GM19328 (cell line): ENCODE results near the gene NKD2.
A peak's percentile ranks its signal among the peaks of the same experiment; 100 is the strongest.
"Not testable (repeated sequence)": the region's sequence is repeated elsewhere in the genome, so short reads cannot be mapped to it uniquely, and the experiment has no call there.

Experiments
- ATAC-seq: cut with Tn5 transposase; IDR thresholded peaks from one replicate; pipeline ENCODE4 v1.9.1; 2021; ENCODE audit warnings: mild to moderate bottlenecking, moderate library complexity; ENCODE audit not compliant: unreplicated experiment

The NKD2 gene, protein sequence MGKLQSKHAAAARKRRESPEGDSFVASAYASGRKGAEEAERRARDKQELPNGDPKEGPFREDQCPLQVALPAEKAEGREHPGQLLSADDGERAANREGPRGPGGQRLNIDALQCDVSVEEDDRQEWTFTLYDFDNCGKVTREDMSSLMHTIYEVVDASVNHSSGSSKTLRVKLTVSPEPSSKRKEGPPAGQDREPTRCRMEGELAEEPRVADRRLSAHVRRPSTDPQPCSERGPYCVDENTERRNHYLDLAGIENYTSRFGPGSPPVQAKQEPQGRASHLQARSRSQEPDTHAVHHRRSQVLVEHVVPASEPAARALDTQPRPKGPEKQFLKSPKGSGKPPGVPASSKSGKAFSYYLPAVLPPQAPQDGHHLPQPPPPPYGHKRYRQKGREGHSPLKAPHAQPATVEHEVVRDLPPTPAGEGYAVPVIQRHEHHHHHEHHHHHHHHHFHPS

DNA sequence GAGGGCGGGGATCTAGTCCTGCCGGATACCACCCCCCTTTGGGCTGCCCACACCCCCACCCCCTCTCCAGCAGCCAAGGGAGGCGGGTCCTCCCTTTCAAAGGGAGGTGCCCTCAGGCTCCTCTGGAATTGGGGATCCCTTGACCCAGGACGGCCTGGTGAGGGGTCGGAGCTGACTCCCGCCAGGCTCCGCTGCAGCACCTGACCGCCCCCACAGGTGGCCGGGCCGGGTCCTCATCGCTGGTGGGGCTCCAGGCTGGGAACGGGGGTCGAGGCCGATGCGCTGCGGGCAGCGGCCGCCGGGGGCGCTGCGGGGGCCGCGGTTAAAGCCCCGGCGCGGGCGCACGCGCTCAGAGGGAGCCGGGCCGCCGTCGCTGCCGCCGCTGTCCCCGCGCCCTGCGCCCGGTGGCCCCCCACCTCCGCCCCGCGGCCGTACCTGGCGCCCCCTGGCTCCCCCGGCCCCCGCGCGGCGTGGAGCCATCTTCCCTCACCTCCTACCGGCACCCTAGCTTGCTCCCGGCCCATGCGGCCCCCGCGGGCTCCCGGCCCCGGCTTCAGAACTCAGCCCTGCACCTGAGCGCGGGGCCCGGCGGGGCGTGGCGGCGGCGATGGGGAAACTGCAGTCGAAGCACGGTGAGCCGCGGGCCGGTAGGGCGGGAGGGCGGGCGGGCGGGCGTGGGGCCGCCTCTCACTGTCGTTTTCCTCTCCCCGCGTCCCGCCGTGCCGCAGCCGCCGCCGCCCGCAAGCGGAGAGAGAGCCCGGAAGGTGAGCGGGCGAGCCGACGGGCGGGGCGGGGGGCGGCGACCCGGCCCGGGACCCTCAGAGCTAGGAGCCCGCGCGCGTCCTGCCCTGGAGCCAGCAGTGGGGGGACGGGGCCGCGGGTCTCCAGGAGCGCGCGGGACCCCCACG is at the start of gene NKD2:
NKD2 (plus strand) TSS at position 352 of the 908 bp plus-strand sequence; CDS start at position 608, 256 bp downstream.
- ATAC-seq: no peak

DNA sequence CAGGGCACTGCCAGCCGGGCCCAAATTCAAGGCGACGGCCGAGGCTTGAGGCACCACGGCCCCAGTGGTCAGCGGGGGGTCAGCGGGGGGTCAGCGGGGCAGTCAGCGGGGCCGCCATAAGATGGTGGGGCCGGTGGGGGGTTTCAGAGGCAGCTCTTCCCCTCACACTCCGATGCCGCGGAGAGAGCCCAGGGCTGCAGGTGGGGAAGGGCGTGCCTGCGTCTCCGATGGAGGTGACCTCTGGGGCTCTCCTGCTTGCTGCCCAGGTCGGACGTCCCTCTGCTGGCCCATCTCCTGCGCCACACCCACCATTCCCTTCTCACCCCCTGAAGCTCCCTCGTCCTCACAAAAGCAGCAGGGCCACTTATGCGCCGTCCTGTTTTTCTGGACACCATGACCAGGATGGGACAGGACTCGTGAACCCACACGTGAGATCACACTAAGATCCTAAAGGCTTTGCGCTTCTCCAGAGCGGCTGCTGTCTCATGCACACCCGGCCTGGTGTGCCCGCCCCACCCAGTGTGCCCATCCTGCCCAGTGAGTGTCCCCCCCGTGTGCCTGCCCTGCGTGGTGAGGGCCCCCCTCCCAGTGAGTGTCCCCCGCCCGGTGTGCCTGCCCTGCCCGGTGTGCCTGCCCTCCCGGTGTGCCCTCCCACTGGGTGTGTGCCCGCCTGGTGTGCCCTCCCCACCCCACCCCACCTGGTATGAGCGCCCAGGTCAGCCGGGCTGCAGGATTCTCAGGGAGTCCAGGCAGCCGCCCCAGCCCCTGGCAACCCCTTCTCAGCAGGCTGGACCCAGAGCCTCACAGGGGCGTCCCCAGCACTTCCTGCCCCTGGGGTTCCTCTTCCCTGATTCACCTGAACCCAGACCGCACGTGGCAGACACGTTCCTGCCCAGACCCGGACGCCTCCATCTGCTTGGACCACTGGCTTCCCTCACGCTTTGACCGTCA is 48.7 kb upstream of the NKD2 start:
- ATAC-seq: no peak

DNA sequence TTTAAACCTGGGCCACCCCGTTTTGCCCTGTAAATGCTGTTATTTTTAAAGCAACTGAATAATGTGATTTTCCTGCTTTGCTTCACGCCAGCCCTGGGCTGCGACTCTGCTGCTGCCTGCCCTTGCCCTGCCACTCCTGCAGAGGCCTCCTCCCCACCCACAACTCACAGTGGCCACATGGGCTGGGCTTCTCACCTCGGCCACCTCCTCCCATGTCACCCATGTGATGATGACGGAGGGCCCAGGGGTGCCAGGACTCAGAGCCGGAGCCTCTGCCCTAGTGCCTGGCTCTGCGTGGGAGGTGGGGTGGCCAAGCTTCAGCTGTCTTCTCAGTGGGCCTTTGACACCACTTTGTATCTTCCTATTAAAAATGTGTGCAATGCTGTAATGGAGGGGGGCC is 48.1 kb upstream of the NKD2 start:
- ATAC-seq: no peak

DNA sequence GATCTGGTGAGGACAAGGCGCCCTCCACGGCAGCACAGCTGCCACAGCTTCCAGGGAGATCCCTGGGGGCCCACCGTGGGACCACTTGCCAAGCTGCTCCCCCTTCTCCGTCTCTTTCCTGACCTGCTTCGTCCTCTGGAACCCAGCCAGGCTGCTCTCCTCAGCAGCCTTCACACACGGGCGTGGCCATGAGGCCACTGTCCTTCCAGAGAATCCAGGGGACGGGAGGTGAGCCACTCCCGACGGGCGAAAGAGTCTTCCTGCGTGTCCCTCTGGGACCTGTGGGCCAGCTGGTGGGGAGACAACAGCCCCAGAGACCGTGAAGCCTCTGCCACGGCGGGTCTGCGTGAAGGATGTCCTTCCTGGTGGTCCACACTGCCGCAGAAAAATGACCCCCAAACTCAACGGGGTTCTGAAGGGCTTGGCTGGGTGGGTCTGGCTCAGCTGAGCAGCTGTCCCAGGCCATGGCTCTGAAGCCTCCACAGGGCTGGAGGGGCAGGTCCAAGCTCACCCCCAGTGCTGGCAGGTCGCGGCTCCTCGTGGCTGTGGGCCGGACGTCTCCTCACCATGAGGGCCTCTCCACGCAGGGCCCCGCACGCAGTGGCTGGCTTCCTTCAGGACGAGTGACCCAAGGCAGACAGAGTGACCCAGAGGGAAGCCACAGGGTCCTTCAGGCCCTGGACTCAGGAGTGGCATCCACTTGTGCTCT is 47.4 kb upstream of the NKD2 start:
- ATAC-seq: no peak

DNA sequence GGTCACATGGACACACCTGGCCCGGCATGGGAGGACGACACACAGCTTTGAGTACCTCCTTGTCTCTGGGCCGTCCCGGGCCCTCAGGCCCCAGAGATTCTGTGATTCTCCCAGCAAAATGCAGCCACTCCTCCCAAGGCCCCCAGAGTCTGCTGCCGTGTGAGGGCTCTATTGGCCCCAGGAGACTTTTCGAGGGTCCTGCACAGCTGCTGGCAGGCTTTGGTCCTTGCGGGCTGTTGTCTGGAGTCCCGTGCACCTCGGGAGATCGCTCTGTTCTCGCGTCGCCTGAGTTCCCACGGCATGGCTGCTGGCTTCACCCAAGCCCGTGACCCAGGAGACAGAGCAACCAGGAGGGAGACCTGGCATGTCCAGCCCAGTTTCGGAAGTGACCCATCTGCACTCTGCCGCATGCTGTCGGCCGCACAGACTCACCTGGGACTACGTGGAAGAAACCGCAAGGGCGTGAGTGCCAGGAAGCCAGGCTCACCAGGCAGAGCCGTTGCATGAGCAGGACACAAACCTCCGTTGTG is 46.8 kb upstream of the NKD2 start:
- ATAC-seq: no peak

DNA sequence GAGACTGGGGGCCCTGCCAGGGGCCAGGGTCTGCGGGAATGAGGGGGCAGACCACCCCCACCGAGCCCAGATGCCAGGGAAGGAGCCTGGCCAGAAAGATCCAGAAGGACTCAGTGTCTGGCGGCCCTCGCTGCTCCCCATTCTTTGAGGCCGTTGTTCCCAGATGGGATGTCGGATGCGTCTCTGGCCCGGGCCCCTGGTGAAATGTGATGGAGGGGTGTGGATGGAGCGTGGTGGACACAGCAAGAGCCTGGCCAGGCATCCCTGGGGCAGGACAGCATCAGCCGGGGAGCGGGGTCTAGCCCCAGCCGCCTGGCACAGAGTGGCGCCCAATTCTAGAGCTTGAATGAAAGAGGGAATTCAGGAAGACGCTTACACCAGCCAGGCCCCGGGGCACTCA is 46.2 kb upstream of the NKD2 start:
- ATAC-seq: no peak

DNA sequence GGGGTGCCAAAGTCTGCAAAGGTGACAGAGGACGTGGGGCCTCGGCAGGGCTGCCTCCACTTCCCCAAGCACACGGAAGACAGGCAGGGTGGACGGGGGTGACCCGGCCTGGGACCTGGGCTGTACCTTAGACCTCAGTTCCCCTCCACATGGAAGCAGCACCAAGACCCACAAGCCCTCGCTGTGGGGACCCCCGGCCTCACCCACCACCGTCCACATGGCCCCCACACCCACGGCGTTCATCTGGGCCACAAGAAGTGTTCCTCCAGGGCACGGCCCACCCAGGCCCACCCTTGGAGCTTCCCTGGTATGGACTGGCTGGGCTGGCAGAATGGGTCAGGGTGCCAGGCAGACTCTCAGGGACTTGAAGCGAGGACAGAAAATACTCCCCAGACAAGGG is 45.8 kb upstream of the NKD2 start:
- ATAC-seq: no peak

DNA sequence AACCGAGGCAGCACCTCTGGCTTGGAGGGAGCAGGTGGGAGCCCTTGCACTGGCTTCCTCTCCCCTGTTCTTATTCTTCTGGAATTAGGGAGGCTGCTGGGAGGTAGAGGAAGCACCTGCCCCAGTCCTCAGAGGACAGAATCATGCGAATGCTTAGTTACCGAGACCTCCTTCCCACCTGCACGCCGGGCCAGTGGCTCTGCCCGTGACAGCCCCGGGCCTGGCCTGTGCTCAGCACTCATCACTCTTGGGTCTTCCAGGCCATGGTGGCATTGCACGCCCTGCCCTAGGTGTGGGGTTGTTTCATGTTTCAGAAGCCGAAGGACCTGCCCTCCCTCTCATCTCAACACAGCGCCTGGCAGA is 45.3 kb upstream of the NKD2 start:
- no peak for ATAC-seq

DNA sequence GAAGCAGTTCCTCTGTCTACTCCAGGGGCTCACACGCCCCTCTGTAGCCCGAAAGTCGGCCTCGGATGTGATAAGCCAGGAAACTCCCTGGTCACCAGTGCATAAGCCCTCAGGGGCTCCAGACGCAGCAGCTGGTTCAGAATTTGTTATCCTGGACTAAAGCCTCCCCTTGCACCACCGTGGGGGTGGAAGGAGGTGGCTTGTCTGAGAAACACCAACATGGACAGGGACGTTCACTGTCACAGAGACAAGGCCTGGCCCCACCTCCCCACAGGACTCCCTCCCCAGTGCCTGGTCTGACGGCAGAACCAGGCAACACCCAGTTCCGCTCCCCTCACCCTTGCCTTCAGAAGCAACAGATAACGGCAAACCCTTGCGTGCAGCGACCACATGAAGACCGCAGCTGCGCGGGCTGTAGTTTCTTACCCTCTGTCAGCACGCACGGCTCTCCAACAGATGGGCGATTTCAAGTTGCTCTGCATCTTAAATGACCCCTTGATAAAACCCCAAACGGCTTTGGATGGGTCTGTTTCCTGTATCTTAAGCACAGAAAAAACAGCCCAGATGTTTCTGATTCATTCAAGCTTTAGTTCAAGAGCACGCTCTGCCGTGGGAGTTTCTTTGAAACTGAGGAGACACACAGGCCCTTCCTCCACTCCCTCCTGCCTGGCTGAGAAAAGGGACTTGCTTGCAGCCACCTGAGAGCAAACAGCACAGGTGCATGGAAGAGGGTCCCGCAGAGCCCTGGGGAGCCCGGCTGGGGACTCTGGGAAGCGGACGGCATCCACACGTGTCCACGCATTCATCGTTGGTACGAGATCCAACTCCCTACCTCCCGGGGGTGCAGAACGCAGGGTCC is 44.7 kb upstream of the NKD2 start:
- peak; percentile 63 for ATAC-seq

DNA sequence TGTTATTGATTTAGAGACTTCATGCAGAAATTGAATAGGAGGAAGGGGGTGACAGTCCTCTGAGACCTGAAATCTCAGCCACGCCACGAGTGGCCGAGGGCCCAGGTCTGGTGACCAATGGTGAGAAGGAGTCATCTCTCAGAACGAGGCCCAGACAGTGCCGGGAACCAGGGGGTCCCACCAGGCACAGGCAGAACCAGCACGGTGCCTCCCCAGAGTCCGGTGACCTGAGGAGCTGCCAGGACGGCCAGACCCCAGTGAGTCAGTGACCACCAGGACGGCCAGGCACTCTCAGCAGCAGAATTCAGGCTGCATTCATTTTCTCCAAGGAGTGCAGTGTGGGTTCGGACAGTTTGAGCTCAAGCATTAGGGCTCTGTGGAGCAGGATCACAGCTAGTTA is 43.8 kb upstream of the NKD2 start:
- ATAC-seq: no peak

DNA sequence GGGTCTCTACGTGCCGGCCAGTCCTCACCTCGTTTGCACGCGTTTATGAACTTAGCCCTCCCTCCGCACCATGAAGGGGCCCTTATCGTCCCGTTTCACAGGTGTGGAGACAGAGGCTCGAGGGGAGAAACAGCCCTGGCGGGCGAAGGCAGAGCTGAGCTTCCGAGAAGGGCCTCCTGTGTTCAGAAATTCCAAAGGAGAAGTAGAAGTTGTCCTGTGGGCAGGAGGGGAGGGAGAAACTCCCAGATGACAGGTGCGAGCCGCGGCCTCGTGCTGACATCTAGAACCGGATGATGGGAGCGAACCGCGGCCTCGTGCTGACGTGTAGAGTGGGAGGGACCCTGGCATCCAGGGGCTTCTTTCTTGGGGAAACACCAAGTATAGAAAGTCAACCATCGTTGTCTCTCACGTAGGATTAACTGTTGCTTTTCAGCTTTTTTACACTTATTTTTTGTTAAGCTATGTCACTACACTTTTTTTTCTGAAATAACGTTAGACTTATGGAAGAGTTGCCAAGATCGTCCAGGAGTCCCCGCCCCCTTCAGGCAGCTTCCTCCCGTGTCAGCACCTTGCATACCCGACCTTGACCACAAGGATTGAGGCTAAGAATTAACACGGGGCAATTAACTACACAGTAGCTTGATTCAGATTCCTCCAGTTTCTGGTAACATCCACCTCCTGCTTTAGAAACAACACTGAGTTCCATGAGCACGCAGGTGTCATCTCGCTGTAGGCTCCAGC is 42.8 kb upstream of the NKD2 start:
- no peak for ATAC-seq

DNA sequence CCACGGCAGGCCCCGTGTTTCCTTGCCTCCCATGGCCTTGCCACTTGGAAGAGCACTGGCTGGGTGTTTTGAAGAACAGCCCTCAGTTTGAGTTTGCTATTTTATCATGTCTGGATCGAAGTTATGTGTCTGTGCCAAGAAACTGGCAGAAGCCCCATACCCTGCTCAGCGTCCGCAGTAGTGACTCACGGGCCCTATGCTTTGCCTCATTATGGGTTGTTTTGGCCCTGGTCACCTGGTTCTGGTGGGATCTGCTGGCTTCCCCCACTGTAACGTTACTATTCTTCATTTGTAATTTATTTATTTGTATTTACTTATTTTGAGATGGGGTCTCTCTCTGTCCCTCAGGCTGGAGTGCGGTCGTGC is 42.3 kb upstream of the NKD2 start:
- no peak for ATAC-seq

DNA sequence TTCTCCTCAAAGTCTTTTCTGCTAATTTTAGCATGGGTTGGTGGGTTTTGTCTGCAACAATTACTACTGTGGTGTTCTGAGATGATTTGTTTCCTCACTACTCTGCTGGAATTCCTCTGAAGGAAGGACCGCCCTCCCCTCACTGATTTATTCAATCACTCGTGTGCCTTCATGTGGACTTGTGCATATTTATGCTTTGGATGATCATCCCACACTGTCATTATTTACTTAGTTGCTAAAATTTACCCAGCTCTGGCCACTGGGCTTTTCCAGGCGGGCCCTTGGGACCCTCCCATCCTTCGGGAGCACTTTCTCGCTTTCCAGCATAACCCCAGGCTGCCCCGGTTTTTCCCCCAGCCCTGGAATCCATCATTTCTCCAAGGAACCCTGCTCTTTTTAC is 41.7 kb upstream of the NKD2 start:
- ATAC-seq: no peak

DNA sequence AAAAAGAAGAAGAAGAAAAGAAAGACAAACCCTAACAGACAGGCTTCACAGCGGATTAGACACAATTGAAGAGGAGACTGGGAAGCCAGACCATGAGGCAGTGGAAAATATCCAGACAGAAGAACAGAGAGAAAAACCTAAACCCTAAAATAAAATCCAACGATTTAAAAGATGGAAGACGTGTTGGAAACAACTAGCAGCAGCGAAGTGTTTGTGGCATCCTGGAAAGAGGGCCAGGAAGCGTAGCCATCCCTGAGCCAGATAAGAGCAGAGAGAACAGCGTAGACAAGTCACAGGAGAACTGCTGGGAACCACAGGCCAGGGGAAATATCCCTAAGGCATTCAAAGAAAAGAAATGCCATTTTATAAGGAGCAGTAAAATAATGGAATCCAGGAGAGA is 39.7 kb upstream of the NKD2 start:
- ATAC-seq: no peak

DNA sequence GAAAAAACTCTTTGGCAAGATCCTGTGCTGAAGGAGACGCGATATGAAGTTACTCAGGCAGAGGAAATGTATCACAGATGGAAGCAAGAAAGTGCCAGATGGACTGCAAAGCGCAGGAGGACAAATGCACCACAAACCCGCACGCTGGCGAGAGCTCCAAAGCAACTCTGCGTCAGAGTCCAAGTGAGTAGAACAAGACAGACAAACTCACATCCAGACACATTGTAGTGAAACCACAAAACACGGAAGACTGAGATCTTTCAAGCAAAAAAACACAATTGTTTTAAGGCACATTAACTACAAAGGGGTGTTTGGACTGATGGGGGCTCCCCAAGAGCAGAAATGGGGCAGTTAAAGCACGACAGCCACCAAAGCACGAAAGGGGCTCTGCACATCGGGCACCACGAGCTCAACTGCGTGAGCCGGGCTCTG is 39.2 kb upstream of the NKD2 start:
- no peak for ATAC-seq

DNA sequence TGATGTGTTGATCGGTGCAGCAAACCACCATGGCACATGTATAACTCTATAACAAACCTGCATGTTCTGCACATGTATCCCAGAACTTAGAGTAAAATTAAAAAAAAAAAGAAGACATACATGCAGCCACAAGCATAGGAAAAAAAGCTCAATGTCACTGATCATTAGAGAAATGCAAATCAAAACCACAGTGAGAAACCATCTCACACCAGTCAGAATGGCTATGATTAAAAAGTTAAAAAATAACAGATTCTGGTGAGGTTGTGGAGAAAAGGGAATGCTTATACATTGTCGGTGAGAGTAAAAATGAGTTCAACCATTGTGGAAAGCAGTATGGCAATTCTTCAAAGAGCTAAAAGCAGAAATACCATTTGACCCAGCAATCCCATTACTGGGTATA is 36.0 kb upstream of the NKD2 start:
- ATAC-seq: not testable (repeated sequence)

DNA sequence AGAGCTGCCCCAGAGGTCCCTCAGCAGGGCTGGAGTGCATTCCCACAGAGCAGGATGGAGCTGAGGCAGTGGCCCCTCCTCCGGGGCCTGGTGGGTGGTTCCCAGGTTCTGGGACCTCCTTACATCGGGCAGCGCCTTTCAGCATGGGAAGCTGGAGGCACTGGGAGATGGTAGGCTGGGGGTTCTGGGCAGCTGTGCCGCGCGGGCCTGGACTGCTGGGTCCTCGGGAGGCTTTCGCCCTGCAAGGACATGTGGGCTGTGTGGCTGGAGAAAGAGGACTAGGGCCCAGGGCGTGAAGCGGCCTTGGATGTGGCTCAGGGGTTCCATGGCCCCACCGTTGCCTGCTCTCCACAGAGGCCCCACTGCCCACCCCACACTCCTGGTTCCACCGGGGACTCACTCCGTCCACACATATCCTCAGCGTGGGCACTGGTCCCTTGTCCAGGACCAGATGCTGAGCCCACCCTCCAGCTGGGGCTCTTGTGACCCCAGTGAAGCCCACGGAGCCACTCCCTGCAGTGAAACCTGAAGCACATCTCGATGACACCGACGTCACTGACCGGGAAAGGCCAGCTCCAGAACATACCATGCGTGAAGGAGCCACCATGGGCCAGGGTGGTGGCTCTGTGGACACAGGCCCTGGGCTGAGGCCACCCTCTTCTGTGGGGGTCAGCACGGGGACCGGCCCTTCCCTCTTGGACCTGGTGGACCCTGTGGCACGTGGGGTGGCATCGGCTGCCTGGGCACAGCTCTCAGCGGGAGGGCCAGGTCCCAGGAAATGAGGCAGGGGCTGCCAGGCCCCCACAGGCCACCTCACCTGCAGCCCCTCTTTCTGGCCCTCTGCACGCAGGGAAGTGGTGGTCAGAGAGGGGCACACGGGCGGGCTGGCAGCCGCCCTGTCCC is 31.5 kb upstream of the NKD2 start:
- no peak for ATAC-seq
